HG02623 (cell line): ENCODE measurements around the gene RAPGEF2.
"Not testable (repeated sequence)": the region's sequence is repeated elsewhere in the genome, so short reads cannot be mapped to it uniquely, and the experiment has no call there.

ENCODE experiments used
- ATAC-seq: cut with Tn5 transposase; IDR thresholded peaks from one replicate; pipeline ENCODE4 v1.9.1; 2021; ENCODE audit warnings: moderate library complexity; ENCODE audit not compliant: unreplicated experiment

RAPGEF2 gene, protein sequence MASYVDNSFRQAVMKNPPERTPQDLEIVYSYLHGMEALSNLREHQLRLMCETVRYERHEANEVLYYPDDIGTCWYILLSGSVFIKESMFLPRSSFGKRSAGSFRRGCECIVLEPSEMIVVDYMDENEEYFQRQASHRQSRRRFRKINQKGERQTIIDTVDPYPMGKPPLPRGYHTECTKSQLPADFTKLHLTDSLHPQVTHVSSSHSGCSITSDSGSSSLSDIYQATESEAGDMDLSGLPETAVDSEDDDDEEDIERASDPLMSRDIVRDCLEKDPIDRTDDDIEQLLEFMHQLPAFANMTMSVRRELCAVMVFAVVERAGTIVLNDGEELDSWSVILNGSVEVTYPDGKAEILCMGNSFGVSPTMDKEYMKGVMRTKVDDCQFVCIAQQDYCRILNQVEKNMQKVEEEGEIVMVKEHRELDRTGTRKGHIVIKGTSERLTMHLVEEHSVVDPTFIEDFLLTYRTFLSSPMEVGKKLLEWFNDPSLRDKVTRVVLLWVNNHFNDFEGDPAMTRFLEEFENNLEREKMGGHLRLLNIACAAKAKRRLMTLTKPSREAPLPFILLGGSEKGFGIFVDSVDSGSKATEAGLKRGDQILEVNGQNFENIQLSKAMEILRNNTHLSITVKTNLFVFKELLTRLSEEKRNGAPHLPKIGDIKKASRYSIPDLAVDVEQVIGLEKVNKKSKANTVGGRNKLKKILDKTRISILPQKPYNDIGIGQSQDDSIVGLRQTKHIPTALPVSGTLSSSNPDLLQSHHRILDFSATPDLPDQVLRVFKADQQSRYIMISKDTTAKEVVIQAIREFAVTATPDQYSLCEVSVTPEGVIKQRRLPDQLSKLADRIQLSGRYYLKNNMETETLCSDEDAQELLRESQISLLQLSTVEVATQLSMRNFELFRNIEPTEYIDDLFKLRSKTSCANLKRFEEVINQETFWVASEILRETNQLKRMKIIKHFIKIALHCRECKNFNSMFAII (N-terminal part only)

DNA sequence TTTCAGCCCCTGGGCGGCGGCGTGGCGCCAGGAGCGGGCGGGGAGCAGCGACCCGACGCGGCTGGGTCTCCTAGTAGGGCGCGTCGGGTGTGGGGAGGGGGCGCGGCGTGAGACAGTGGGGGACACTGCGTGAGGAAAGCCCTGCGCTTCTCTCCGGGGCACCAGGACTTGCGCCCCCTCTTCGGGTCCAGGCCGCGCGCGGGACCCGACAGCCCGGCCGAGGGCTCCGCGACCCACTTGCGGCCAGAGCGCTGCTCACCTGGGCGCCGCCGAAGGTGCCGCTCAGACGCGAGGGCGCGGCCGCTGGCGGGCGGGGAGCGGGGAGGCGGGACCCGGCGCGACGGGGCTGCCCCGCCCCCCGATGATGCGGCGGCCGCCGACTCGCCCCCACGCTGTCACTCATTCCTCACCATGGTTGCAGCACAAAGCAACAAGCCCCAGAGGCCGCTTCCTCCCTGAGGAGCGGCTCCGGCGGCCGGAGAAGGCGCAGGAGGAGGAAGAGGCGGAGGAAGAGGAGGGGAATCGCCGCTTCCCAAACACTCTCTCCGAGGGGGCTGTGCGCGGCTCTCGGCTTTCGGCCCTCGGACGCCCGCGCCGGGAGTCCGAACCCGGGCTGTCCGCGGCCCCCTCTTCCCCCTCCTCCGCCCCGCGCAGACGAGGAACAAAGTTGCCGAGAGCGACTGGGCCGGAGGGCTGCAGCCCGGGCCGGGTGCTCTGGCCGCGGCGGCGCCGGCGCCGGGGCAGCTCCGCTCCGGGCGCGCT, at the start of gene RAPGEF2:
Gene RAPGEF2, plus strand, starts transcription at position 458 of the 762 bp plus-strand sequence. CDS start 1,084 bp downstream, outside the sequence.
- ATAC-seq: peak; percentile 78

DNA sequence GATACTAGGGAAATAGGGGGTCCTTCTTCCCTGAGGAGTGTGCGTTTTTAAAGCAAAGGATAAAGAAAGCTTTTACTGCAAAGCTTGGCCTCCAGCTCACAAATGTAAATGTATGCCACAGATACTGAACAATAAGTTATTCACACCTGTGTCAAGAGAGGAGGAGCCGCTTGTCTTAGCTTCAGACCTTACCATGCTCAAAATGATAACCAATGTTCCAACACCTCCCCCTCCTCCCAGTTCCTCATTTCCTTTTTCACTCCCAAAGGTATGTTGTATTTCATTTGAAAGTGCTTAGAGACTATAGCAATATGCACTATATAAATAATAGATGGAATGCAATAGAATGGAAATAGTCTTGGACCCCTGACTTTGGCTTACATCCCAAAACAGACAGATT, 47.0 kb upstream of the RAPGEF2 start:
- ATAC-seq: no peak

GRCh38 chr4:159060161-159060560, 42.7 kb upstream of the RAPGEF2 start:
- ATAC-seq: no peak

- no peak for ATAC-seq
These were observed 40.5 kb upstream of the RAPGEF2 start for GRCh38 chr4:159062381-159062780.

- no peak for ATAC-seq
These were observed 37.2 kb upstream of the RAPGEF2 start for GRCh38 chr4:159065513-159066240.

GRCh38 chr4:159068139-159068538, 34.7 kb upstream of the RAPGEF2 start:
- ATAC-seq: not testable (repeated sequence)

DNA sequence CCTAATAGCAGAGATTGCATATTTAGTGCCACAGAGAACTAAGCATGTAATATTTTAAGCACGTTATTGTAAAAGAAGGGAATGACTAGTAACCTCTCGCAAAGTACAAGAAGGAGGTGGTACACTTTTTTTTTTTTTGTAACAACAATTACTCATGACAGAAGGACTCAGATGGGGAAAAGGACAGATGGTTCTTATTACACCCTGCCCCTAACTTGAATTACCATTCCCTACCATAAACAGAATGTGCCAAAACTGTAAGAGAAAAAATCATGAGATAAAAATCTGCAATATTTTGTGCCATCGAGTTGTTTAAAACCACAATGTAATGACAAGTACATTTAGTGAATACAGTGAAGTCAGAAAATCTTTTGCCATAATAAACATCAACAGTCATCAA, 33.0 kb upstream of the RAPGEF2 start:
- ATAC-seq: no peak

DNA sequence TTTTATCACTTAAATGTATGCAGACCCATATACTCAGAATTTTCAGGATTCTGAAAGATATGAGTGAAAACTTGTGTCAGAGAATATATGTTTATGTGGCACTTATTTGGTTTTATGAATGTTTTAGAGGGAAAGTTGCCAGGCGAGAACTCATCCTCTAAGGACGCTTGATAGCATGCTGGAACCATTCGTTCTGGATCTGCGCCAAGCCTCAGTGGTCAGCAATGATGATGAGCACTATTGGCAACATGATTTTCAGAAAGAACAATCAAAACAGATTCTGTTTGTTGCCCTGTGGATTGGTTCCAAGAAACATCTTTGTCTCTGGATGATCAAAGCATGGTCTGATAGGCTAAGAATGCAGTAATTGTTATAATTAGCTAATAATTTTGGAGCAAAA, 32.1 kb upstream of the RAPGEF2 start:
- no peak for ATAC-seq

DNA sequence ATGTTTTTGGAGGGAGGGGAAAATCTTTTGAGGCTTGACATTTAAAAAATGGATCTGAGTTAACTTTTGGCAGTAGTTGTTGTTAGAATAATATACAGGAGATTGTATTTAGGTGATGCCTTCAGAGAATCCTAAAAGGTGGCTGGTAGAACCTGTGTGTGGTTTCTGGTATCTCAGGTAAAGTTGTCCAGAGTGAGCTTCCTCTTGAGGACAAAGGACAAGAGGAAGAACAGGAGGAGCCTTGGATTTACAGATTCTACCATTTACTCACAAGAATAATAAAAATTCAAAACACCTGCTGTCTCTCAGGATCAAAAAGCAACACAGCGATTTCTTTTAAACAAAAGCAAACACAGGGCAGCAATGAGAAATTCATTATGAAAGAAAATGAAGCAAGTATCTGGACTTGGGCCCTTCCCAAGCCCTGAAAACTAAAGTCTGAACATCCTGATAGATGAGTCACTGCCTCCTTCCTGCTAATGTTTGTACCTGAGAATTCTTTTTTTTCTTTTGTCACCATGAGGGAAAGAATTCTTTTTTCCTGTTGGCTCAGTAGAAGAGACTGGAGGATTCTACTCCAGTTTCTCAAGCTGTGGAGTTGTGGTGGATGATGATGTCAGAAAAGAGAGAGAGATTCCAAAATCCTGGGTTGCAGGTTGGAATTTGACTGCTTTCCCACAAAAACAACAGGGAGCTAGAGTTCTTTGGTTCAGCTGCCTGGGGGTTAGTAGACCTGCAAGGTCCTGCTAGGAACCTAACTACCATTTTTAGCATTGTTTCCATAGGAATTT, 31.5 kb upstream of the RAPGEF2 start:
- no peak for ATAC-seq

DNA sequence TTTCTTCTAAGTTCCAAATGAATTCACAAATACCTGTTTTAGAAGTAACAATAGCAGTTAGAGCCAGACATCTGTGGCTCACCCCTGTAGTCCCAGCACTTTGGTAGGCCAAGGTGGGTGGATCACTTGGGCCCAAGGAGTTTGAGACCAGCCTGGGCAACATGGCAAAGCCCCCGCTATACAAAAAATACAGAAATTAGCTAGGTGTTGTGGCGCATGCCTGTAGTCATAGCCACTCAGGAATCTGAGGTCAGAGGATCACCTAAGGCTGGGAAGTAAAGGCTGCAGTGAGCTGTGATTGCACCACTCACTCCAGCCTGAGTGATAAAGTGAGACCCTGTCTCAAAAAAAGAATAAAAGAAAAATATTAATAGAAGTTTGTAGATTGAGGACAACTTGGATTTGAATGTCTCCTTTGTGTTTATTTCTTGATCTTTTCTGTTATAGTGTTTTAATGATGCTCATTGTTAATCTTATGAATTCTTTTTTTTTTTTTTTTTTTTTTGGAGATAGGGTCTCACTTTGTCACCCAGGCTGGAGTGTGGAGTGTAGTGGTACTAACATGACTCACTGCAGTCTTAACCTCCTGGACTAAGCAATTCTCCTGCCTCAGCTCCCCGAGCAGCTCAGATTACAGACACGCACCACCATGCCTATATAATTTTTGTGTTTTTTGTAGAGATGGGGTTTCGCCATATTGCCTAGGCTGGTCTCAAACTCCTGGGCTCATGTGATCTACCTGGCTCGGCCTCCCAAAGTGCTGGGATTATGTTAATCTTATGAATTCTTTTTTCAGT, 30.7 kb upstream of the RAPGEF2 start:
- no peak for ATAC-seq

GRCh38 chr4:159075531-159075932, 27.3 kb upstream of the RAPGEF2 start:
- ATAC-seq: no peak

DNA sequence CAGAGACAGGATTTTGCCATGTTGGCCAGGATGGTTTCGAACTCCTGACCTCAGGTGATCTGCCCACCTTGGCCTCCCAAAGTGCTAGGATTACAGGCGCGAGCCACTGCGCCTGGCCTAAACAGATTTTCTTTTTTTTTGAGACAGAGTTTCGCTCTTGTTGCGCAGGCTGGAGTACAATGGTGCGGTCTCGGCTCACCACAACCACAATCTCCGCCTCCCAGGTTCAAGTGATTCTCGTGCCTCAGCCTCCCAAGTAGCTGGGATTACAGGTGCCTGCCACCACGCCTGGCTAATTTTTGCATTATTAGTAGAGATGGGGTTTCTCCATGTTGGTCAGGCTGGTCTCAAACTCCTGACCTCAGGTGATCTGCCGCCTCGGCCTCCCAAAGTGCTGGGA, 25.9 kb upstream of the RAPGEF2 start:
- not testable (repeated sequence) for ATAC-seq

- ATAC-seq: peak; percentile 94
These were observed 25.0 kb upstream of the RAPGEF2 start for GRCh38 chr4:159077702-159078495.

GRCh38 chr4:159079074-159079473, 23.8 kb upstream of the RAPGEF2 start:
- ATAC-seq: no peak

GRCh38 chr4:159086606-159087005, 16.3 kb upstream of the RAPGEF2 start:
- no peak for ATAC-seq

DNA sequence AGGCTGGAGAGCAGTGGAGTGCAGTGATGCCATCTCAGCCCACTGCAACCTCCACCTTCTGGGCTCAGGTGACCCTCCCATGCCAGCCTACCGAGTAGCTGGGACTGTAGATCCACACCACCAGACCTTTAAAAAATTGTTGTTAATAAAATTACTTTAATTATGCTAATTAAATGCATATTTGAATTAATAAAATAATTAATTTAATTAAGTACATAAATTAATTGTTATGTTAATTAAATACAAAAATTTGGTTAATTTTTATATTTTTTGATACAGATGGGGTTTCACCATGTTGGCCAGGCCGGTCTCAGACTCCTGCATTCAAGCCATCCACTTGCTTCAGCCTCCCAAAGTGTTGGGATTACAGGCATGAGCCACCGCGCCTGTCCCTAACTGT, 12.6 kb upstream of the RAPGEF2 start:
- no peak for ATAC-seq

DNA sequence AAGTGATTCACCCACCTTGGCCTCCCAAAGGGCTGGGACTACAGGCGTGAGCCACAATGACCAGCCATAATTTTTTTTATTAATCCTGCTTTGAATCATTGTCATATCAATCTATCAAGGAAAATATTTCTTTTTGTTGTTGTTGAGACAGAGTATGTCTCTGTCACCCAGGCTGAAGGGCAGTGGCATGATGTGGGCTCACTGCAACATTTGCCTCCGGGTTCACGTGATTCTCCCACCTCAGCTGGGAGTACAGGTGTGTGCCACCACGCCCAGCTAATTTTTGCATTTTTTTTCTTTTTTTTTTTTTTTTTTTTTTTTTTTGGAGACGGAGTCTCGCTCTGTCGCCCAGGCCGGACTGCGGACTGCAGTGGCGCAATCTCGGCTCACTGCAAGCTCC, 8.7 kb upstream of the RAPGEF2 start:
- not testable (repeated sequence) for ATAC-seq

GRCh38 chr4:159096434-159096833, 6.4 kb upstream of the RAPGEF2 start:
- ATAC-seq: no peak
